ENCODE results near the gene PRR15L.

GRCh38 chr17:47906443-47906842 lies 51.2 kb downstream of the PRR15L start:
- no peak for TF ChIP-seq CTCF (optimal IDR thresholded peaks at IDR 0.05 in 1 of 3, IDR thresholded peaks at IDR 0.05 in 1 of 3, conservative IDR thresholded peaks at IDR 0.05 in 1 of 3; ENCODE audit: extremely low read depth in 1 of 3, insufficient read depth in 2 of 3, low read length in 3 of 3)
- no peak for TF ChIP-seq EZH2 (IDR thresholded peaks at IDR 0.05; ENCODE audit: low read length)
